WTC11 (cell line): Measurements from ENCODE around the gene CLIC3.

Experiments
- ATF1 ChIP-seq: sonication (generic); formaldehyde crosslinking; IDR thresholded peaks from 2 replicates; pipeline ENCODE4 v1.8.1; 2023; ENCODE audit warnings: mild to moderate bottlenecking, moderate library complexity, missing genetic modification reagents
- ATF3 ChIP-seq: sonication (generic); formaldehyde crosslinking; conservative IDR thresholded peaks from 2 replicates; pipeline ENCODE4 v1.8.1; 2022; ENCODE audit warnings: mild to moderate bottlenecking, missing genetic modification reagents
- CTCF ChIP-seq: fragments of 200-600 bp; IDR thresholded peaks from 2 replicates; pipeline ENCODE4 v1.8.0; 2022; ENCODE audit warnings: antibody characterized with exemption
- IRF1 ChIP-seq: sonication (generic); formaldehyde crosslinking; IDR thresholded peaks from 2 replicates; pipeline ENCODE4 v1.8.0; 2023; ENCODE audit warnings: missing genetic modification reagents
- JUN ChIP-seq: sonication (generic); formaldehyde crosslinking; IDR thresholded peaks from 2 replicates; pipeline ENCODE4 v1.8.0; 2023; ENCODE audit warnings: mild to moderate bottlenecking, missing genetic modification reagents
- PREB ChIP-seq: sonication (generic); formaldehyde crosslinking; IDR thresholded peaks from 2 replicates; pipeline ENCODE4 v1.8.1; 2022; ENCODE audit warnings: mild to moderate bottlenecking, missing genetic modification reagents, moderate library complexity, borderline replicate concordance
- ZNF317 ChIP-seq: sonication (generic); formaldehyde crosslinking; IDR thresholded peaks from 2 replicates; pipeline ENCODE4 v1.8.1; 2023; ENCODE audit warnings: low read depth, mild to moderate bottlenecking, moderate library complexity, missing genetic modification reagents, borderline replicate concordance
- ZNF512 ChIP-seq: sonication (generic); formaldehyde crosslinking; IDR thresholded peaks from 2 replicates; pipeline ENCODE4 v1.8.1; 2022; ENCODE audit warnings: missing genetic modification reagents, borderline replicate concordance
- TF ChIP-seq, protein P1 (sequence below): sonication (generic); formaldehyde crosslinking; IDR thresholded peaks from 2 replicates; pipeline ENCODE4 v1.8.1; 2023; ENCODE audit warnings: mild to moderate bottlenecking, missing genetic modification reagents, moderate library complexity
- TF ChIP-seq, protein P2 (sequence below): sonication (generic); formaldehyde crosslinking; IDR thresholded peaks from 2 replicates; pipeline ENCODE4 v1.8.0; 2022; ENCODE audit warnings: mild to moderate bottlenecking, missing genetic modification reagents
- TF ChIP-seq, protein P3 (sequence below): sonication (generic); formaldehyde crosslinking; IDR thresholded peaks from 2 replicates; pipeline ENCODE4 v1.8.1; 2023; ENCODE audit warnings: mild to moderate bottlenecking, moderate library complexity, missing genetic modification reagents

DNA sequence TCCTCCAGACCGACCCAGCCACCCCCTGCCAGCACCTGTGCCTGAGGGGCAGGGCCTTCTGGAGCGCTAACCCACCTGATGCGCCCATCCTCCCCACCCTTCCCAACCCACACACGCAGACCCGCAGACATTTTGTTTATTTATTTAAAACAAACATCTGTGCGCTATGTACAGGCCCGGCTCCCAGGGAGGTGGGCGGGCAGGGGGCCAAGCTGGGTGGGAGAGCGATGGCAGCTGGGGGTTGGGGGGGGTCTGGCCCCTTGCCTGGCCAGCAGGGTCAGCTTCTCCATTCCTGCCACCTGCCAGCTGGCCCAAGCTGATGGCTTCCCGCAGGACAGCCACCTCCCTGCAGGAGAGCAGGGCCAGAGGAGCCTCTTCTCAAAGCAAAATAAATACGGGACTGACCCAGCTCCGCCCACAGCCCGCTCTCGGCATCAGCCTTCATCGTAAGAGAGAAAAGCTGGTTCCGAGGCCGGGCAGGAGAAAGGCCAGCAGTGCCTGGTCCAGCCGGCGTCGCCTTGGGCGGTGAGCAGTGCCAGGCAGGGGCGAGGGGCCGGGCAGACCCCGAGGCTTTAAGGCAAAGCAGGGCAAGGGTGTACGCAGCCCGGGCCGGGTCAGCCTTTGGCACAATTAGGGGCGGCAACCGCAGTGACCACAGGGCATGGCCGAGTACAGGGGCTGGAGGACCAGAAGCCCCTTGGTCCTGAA is 10.9 kb upstream of the CLIC3 start:
- TF ChIP-seq, protein P1, sequence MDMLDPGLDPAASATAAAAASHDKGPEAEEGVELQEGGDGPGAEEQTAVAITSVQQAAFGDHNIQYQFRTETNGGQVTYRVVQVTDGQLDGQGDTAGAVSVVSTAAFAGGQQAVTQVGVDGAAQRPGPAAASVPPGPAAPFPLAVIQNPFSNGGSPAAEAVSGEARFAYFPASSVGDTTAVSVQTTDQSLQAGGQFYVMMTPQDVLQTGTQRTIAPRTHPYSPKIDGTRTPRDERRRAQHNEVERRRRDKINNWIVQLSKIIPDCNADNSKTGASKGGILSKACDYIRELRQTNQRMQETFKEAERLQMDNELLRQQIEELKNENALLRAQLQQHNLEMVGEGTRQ (CRISPR knock-in tag), result no peak
- TF ChIP-seq CTCF (no peak), JUN (CRISPR knock-in tag) (no peak), PREB (CRISPR knock-in tag) (no peak), IRF1 (no peak), ATF1 (CRISPR knock-in tag) (no peak), ZNF512 (CRISPR knock-in tag) (no peak), ATF3 (CRISPR knock-in tag) (no peak), ZNF317 (CRISPR knock-in tag) (no peak)
- TF ChIP-seq, protein P2, sequence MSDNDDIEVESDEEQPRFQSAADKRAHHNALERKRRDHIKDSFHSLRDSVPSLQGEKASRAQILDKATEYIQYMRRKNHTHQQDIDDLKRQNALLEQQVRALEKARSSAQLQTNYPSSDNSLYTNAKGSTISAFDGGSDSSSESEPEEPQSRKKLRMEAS (CRISPR knock-in tag), result no peak
- TF ChIP-seq, protein P3, sequence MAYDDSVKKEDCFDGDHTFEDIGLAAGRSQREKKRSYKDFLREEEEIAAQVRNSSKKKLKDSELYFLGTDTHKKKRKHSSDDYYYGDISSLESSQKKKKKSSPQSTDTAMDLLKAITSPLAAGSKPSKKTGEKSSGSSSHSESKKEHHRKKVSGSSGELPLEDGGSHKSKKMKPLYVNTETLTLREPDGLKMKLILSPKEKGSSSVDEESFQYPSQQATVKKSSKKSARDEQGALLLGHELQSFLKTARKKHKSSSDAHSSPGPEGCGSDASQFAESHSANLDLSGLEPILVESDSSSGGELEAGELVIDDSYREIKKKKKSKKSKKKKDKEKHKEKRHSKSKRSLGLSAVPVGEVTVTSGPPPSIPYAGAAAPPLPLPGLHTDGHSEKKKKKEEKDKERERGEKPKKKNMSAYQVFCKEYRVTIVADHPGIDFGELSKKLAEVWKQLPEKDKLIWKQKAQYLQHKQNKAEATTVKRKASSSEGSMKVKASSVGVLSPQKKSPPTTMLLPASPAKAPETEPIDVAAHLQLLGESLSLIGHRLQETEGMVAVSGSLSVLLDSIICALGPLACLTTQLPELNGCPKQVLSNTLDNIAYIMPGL, result no peak
